ENCODE measurements around the gene WNT3A. TPM values are rescaled to one million over a fixed set of nuclear protein-coding genes. Genes with fewer than 3 reads are reported as not detected.

Gene WNT3A
- polyA plus RNA-seq, 3 donors = 0.16 to 0.47 (median 0.32) TPM

DNA sequence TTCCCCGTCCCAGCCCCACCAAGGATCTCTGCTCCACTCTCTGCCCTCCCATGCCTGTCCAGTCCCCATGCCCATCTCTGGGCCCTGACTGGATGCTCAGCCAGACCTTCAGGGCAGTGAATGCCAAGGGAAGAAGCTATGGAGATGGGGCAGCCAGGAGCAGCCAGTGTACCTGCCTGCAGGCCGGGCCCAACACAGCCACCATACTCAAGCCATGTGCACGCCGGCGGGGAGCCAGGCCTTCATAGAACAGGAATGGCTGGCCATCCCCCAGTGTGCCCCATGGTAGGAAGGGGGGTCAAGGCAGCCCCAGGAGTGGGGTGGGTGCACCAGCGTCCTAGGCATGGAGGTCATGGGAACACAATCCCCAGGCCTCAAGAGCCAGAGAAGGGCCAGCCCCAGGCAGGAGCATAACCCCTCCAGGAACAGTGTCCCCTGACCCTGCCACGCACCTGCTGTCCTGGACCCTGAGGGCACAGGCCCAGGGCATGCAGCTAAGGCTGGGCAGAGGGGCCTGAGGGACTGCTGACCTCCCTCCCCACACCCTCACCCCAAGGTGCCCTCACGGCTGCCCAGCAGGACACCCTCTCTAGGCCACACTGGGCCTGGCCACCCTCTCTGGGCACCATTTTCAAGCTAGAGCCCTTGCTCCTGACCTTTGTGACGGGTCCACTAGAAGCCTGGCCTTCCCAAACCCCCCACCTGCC, 55.4 kb downstream of the WNT3A start:
- no peak for DNase-seq (ENCODE audit: extremely low read depth in 1 of 11, low read depth in 9 of 11, low spot score in 4 of 11)

- no peak for DNase-seq (ENCODE audit: extremely low read depth in 1 of 11, low read depth in 9 of 11, low spot score in 4 of 11)
Observed at GRCh38 chr1:228062812-228063211, 56.0 kb downstream of the WNT3A start.

GRCh38 chr1:228063251-228064191, 56.7 kb downstream of the WNT3A start:
- no peak for DNase-seq (ENCODE audit: extremely low read depth in 1 of 11, low read depth in 9 of 11, low spot score in 4 of 11)

DNA sequence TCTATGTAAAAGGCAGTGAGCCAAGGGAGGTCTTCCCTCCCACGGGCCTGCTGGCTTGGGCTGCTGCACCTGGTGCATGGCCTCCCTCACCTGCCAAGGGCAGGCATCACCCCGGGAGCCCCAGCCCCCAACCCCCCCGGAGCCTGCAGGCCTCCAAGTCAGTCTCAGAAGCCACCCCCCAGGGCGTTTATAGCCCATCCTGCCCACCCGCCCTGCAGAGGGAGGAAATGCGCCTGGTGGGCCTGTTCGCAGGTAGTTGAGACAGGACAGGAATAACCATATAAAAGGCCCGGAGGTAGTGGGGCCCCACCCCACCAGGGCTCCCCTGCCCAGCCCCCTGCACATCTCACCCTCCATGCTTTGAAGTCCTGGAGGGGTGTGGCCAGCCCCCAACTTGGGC, 57.5 kb downstream of the WNT3A start:
- no peak for DNase-seq (ENCODE audit: extremely low read depth in 1 of 11, low read depth in 9 of 11, low spot score in 4 of 11)

DNA sequence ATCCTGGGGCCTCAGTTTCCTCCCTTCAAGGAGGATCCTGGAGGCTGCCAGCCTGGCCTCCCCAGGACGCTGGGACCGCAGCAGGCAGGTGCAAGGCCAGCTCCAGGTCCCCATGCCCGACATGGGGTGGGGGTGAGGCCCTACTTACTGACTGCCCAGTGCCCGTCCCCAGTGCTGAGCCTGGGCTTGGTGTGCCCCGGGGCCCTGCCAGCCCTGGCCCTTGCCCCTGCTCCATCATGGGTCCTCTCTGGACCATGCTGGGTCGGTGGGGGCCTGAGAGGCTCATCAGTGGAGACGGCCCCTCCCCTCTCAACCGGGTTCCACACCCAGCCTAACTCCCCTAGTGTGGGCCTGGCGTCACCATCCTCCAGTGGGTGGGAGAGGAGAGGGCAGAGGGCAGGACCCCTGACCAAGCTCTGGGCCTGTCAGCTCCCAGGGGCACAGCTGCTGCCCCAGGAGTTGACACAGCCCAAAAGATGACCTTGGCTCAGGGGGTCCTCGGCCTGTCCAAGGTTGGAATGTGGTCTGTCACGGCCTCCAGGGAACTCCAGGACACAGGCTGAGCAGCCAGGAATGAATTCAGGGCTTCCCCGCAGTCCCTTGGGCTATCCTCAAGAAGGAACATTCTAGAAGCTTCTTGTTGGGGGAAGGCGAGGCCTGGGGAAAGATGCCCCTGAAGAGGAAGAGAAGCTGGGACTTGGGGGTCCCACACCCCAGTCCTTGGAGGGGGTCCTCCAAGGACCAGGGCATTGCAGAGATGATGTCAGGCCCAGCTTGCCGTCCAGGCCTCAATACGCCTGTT, 58.1 kb downstream of the WNT3A start:
- DNase-seq (ENCODE audit: extremely low read depth in 1 of 11, low read depth in 9 of 11, low spot score in 4 of 11) = no peak

DNA sequence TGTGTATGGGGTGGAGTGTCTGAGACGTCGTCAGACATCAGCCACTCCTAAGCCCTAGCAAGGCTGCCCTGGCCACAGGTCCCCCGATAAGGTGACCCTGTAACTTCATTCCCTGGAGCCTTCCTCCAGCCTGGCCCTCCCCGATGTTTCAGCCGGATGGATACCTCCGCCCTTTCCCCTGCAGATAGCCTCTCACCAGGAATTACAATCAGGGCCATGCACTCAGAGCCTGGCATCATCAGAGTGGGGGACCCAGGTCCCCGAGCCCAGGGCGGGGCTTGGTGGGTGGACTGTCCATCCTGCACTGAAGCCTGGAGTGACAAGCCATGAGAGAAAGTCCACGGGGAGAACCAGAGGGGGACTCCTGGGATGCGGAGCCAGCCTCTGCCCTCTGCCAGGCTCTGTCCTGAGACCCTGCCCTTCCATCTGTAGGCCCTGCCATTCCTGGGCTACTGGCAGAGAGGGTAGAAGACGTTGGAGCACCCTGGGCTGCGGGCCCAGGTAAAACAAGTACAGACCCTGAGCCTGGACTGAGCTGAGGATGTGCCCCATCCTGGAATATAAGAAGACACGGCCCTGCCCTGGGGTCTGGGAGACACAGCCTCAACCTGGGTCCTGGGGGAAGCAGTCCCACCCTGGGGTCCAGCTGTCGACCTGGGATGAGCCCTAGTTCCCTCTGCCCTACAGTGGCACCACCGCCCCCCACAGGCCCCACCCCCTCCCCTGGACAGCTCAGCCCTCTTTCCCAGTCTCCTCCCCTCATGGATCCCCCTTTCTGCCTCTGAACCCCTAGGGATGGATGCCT, 58.9 kb downstream of the WNT3A start:
- DNase-seq (ENCODE audit: extremely low read depth in 1 of 11, low read depth in 9 of 11, low spot score in 4 of 11) = no peak

DNA sequence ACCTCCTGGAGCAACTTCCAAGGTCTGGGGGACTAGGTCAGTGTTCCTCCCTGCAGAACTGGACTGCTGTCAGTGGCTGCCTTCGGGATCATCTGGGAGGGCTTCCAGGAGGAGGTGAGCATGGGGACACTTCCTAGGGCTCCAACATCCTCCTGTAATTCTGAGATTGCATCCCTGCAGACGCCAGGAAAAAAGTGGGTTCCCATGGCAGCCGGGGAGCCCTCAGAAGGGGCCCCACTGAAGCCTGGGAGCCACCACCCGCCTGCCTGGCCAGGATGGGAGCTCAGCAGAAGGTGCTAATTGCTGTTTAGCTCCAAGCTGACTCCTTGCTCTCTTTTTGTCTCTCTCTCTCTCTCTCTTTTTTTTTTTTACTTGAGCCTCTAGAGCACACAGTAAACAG, 59.6 kb downstream of the WNT3A start:
- DNase-seq (ENCODE audit: extremely low read depth in 1 of 11, low read depth in 9 of 11, low spot score in 4 of 11) = no peak

GRCh38 chr1:228066891-228067654, 60.3 kb downstream of the WNT3A start:
- no peak for DNase-seq (ENCODE audit: extremely low read depth in 1 of 11, low read depth in 9 of 11, low spot score in 4 of 11)

DNA sequence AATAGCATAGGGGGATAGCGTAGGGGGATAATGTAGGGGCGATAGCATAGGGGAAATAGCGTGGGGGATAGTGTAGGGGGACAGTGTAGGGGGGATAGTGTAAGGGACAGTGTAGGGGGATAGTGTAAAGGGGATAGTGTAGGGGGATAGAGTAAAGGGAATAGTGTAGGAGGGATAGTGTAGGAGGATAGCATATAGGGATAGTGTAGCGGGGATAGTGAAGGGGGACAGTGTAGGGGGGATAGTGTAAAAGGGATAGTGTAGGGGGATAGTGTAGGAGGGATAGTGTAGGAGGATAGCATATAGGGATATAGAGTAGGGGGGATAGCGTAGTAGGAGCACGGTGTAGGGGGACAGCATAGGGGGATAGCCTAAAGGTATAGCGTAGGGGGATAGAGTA, 61.6 kb downstream of the WNT3A start:
- no peak for DNase-seq (ENCODE audit: extremely low read depth in 1 of 11, low read depth in 9 of 11, low spot score in 4 of 11)

DNA sequence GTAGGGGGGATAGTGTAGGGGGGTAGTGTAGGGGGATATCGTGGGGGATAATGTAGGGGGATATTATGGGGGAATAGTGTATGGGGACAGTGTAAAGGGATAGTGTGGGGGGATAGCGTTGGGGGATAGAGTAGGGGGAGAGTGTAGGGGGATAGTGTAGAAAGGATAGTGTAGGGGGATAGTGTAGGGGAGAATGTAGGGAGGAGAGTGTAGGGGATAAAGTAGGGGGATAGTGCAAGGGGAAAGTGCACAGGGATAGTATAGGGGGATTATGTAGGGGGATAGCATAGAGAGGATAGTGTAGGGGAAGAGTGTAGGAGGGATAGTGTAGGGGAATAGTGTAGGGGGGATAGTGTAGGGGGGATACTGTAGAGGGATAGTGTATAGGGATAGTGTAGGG, 63.4 kb downstream of the WNT3A start:
- no peak for DNase-seq (ENCODE audit: extremely low read depth in 1 of 11, low read depth in 9 of 11, low spot score in 4 of 11)

- no peak for DNase-seq (ENCODE audit: extremely low read depth in 1 of 11, low read depth in 9 of 11, low spot score in 4 of 11)
Observed at GRCh38 chr1:228070851-228071250, 64.1 kb downstream of the WNT3A start.

DNA sequence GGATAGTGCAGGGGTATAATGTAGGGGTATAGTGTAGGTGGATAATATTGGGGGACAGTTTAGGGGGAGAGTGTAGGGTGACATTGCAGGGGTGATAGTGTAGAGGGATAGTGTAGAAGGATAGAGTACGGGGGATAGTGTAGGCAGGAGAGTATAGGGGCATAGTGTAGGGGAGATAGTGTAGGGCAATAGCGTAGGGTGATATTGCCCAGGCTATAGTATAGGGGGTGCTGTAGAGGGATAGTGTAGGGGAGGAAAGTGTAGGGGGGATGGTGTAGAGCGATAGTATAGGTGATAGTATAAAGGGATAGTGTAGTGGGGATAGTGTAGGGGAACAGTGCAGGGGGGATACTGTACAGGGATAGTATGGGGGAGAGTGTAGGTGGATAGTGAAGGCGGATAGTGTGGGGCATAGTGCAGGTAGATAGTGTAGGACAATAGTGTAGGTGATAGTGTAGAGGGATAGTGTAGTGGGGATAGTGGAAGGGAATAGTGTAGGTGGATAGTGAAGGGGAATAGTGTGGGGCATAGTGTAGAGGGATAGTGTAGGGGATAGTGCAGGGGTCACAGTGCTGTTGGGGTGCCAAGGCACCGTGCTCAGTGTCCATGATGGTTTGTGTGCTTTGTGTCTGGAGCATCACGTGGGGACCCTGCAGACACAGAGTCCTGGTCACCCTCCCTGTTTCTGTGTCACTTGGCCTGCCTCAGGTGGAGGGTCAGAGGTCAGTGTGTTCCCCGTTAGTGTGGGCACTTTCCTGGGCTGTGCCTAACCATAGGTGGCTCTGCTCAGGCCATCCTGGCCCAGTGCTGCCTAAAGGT, 65.2 kb downstream of the WNT3A start:
- DNase-seq (ENCODE audit: extremely low read depth in 1 of 11, low read depth in 9 of 11, low spot score in 4 of 11) = no peak

- DNase-seq (ENCODE audit: extremely low read depth in 1 of 11, low read depth in 9 of 11, low spot score in 4 of 11) = no peak
Observed at GRCh38 chr1:228072658-228073043, 65.9 kb downstream of the WNT3A start.

DNA sequence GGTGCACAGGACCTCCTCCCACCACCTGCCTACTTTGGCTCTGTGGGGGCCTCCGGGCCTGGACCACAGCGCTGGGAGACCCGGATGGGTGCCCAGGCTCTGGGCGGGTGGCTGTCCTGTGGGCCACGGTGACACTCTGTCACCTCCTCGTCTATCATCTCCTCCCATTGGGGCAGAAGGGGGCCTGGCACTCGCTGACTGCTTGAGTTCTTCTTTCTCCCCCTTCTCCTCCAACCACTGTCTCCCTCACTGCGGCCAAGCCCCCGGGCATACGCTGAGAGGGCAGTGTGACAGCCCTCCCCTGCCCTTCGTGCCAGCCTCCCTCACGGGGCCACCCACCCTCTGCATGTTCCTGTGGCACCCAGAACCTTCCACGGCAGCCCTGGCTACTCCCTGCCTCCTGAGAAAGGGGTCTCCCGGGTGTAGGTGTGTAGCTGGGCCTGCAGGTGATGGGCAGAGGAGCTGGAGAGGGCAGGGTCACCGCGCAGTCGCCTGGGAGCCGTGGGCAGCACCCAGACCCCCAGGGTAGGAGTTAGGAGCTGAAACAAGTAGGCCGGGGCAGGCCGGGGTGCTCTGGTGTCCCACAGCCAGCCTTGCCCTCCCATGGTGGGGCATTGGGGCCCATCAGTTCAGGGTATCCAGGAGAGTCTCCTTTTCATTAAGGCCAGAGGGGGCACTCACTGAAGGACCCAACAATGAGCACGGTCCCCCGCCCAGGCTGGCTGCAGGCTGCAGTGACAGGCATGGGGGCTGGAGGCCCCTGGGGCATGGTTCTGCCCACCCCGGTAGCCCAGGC, 66.5 kb downstream of the WNT3A start:
- no peak for DNase-seq (ENCODE audit: extremely low read depth in 1 of 11, low read depth in 9 of 11, low spot score in 4 of 11)

DNA sequence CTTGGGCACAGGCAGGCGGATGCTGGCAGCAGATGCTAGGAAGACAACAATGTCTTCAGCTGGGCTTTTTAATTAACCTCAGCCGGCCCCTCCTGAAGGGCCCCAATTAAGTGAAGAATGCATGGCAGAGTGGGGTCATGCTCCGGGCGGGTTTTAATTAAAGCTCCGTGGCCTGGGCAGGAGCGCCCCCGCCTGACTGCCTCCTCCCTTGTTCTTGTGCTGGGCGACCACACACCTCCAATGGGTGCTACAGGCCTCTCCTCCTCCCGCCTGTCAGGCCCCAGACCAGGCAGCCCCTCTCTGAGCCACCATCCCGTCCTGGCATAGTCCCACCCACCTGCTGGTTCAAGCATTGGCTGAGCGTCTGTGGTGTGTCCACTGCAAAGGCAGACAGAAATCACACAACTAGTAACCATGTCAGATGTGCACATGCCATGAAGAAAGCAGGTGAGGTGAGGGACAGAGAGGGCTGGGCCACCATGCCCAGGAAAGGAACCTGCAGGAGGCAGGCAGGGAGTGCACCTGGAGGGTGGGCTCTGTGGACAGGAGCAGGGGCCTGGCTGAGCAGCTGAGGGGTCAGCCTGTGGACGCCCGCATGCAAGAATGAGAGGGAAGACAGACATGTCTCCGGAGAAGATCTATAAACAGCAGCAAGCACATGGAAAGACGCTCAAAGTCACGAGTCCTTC, 67.2 kb downstream of the WNT3A start:
- DNase-seq (ENCODE audit: extremely low read depth in 1 of 11, low read depth in 9 of 11, low spot score in 4 of 11) = peak in 2 of 11 donors; percentile 32 to 57

All from renal cortex interstitium (tissue), 11 donors.